ENCODE results near the gene SYT14. TPM values are rescaled to one million over a fixed set of nuclear protein-coding genes. Genes with fewer than 3 reads are reported as not detected.

The SYT14 gene
- polyA plus RNA-seq, 3 donors = not detected

GRCh38 chr1:210159211-210159610 is 221.2 kb downstream of the SYT14 start:
- H3K9ac ChIP-seq (ENCODE audit: insufficient read depth, low read length, poor library complexity, severe bottlenecking) = no peak overlapping the region
- H3K36me3 ChIP-seq (replicated peaks in 1 of 2; ENCODE audit: control insufficient read depth in 1 of 2, insufficient read depth in 2 of 2, low read length in 2 of 2) = no peaks in the 10 kb centered on the region
- H3K4me2 ChIP-seq (replicated peaks; ENCODE audit: extremely low read depth, low read length, poor library complexity, severe bottlenecking) = no peak overlapping the region
- Mint-ChIP-seq H3K27me3 (ENCODE audit: low read depth in 3 of 3) (peaks cover 0 to 3% (median under 1%) of the 10 kb centered on the region in 3 donors), H3K9me3 (no peaks in the 10 kb centered on the region), H3K4me1 (no peaks in the 10 kb centered on the region), H3K36me3 (no peaks in the 10 kb centered on the region), H3K4me3 (no peak overlapping the region), H3K27ac (no peak overlapping the region)
- no peaks in the 10 kb centered on the region for H3K79me2 ChIP-seq (ENCODE audit: insufficient read depth, low read length)
- H3K4me1 ChIP-seq (ENCODE audit: control insufficient read depth in 1 of 2, insufficient read depth in 2 of 2, low read length in 2 of 2) = no peaks in the 10 kb centered on the region
- intact Hi-C loops (cut with micrococcal nuclease) = no loop called here
- WGBS (ENCODE audit: insufficient coverage) = no CpG with 5 or more reads among the region's 2 CpGs
- TF ChIP-seq, protein P1, sequence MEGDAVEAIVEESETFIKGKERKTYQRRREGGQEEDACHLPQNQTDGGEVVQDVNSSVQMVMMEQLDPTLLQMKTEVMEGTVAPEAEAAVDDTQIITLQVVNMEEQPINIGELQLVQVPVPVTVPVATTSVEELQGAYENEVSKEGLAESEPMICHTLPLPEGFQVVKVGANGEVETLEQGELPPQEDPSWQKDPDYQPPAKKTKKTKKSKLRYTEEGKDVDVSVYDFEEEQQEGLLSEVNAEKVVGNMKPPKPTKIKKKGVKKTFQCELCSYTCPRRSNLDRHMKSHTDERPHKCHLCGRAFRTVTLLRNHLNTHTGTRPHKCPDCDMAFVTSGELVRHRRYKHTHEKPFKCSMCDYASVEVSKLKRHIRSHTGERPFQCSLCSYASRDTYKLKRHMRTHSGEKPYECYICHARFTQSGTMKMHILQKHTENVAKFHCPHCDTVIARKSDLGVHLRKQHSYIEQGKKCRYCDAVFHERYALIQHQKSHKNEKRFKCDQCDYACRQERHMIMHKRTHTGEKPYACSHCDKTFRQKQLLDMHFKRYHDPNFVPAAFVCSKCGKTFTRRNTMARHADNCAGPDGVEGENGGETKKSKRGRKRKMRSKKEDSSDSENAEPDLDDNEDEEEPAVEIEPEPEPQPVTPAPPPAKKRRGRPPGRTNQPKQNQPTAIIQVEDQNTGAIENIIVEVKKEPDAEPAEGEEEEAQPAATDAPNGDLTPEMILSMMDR (IDR thresholded peaks at IDR 0.05) = no peak
- H3K27ac ChIP-seq (ENCODE audit: low read depth in 1 of 2, low read length in 2 of 2) = no peak overlapping the region
- no peaks in the 10 kb centered on the region for H3K9me3 ChIP-seq (replicated peaks in 1 of 2; ENCODE audit: control insufficient read depth in 1 of 2, insufficient read depth in 1 of 2, low read length in 2 of 2)
- no peaks in the 10 kb centered on the region for H3K27me3 ChIP-seq (ENCODE audit: control insufficient read depth in 2 of 2, insufficient read depth in 2 of 2, low read length in 2 of 2)
- H4K20me1 ChIP-seq (ENCODE audit: insufficient read depth, low read length) = no peaks in the 10 kb centered on the region
- H3K4me3 ChIP-seq (replicated peaks in 1 of 3; ENCODE audit: low read depth in 2 of 3, low read length in 3 of 3) = no peak overlapping the region
- H2AFZ ChIP-seq (ENCODE audit: insufficient read depth, low read depth, low read length, poor library complexity, severe bottlenecking) = no peak overlapping the region
- no peak for DNase-seq

DNA sequence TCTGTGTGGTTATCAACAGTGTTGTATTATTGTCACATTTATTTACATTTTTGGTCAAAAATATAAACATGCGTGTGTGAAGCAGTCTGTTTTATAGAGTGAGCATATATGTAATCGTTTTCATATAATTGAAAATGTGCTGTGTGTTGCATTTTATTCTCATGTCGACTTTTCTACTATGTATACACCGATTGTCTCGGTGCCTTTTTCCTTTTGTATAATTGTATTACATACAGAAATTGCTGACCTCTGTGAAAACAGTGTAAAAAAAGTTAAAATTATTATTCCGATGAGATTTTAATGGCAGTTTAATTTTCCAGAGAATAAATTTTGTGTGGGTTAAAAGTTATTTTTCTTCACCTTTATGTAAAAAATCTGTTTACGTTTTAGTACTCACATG is 232.2 kb downstream of the SYT14 start:
- Histone ChIP-seq H3K79me2 (ENCODE audit: insufficient read depth, low read length) (no peaks in the 10 kb centered on the region), H3K36me3 (replicated peaks in 1 of 2; ENCODE audit: control insufficient read depth in 1 of 2, insufficient read depth in 2 of 2, low read length in 2 of 2) (no peaks in the 10 kb centered on the region), H3K4me3 (replicated peaks in 1 of 3; ENCODE audit: low read depth in 2 of 3, low read length in 3 of 3) (no peak overlapping the region), H3K27me3 (ENCODE audit: control insufficient read depth in 2 of 2, insufficient read depth in 2 of 2, low read length in 2 of 2) (no peaks in the 10 kb centered on the region), H4K20me1 (ENCODE audit: insufficient read depth, low read length) (no peaks in the 10 kb centered on the region), H3K27ac (ENCODE audit: low read depth in 1 of 2, low read length in 2 of 2) (no peak overlapping the region), H3K9me3 (replicated peaks in 1 of 2; ENCODE audit: control insufficient read depth in 1 of 2, insufficient read depth in 1 of 2, low read length in 2 of 2) (no peaks in the 10 kb centered on the region), H3K9ac (ENCODE audit: insufficient read depth, low read length, poor library complexity, severe bottlenecking) (no peak overlapping the region), H3K4me2 (replicated peaks; ENCODE audit: extremely low read depth, low read length, poor library complexity, severe bottlenecking) (no peak overlapping the region), H3K4me1 (ENCODE audit: control insufficient read depth in 1 of 2, insufficient read depth in 2 of 2, low read length in 2 of 2) (no peaks in the 10 kb centered on the region), H2AFZ (ENCODE audit: insufficient read depth, low read depth, low read length, poor library complexity, severe bottlenecking) (no peak overlapping the region)
- intact Hi-C loops (cut with micrococcal nuclease) = no loop called here
- H3K27ac Mint-ChIP-seq = no peak overlapping the region
- H3K9me3 Mint-ChIP-seq = peaks cover 0 to 2% (median 0%) of the 10 kb centered on the region in 7 donors
- no peaks in the 10 kb centered on the region for H3K4me1 Mint-ChIP-seq
- TF ChIP-seq, protein P1 (IDR thresholded peaks at IDR 0.05) = no peak
- DNase-seq = no peak
- WGBS (ENCODE audit: insufficient coverage) = no CpG with 5 or more reads among the region's 7 CpGs
- peaks cover 0 to 2% (median 2%) of the 10 kb centered on the region in 3 donors for H3K27me3 Mint-ChIP-seq (ENCODE audit: low read depth in 3 of 3)
- no peaks in the 10 kb centered on the region for H3K36me3 Mint-ChIP-seq
- H3K4me3 Mint-ChIP-seq = no peak overlapping the region

All from CD14-positive monocyte (primary cell).